H1 (cell line): ENCODE results near the gene PTPRD. TPM values are rescaled to one million over a fixed set of nuclear protein-coding genes. Genes with fewer than 3 reads are reported as not detected.

Experiments
- CTCF ChIA-PET: fragments of 300-600 bp; sonication (Branson Sonifier 250); formaldehyde crosslinking; loops from one replicate; lab custom pipeline; 2021; ENCODE audit not compliant: partially characterized antibody; lab: Charles Lee
- POLR2A ChIA-PET: fragments of 300-600 bp; sonication (Branson Sonifier 250); formaldehyde crosslinking; loops from one replicate; lab custom pipeline; 2021; ENCODE audit warnings: inconsistent platforms; ENCODE audit not compliant: partially characterized antibody; lab: Charles Lee
- DNase-seq, 2 experiments: peaks; one replicate each; pipeline versions ENCODE4 v3.0.0 to v3.0.0-alpha.2; 2010 to 2022; ENCODE audit warnings: low spot score in 2 of 2, low read depth in 1 of 2, mixed read lengths in 1 of 2
- FAIRE-seq: peaks from 2 replicates; lab custom pipeline; 2011; peaks lifted over from hg19 to GRCh38; lab: Jason Lieb, UNC
- H2AFZ ChIP-seq: 2 replicates; pipeline ENCODE4 v1.8.1; 2012; ENCODE audit warnings: low read length, inconsistent platforms
- H2AK5ac ChIP-seq: 2 replicates; pipeline ENCODE4 v1.6.1; 2013; ENCODE audit warnings: low read depth, low read length
- H2BK120ac ChIP-seq: replicated peaks from 2 replicates; pipeline ENCODE3; 2013; ENCODE audit warnings: low read depth, low read length, inconsistent platforms
- H2BK12ac ChIP-seq: 2 replicates; pipeline ENCODE4 v1.6.1; 2013; ENCODE audit warnings: low read depth, low read length
- H2BK15ac ChIP-seq: 2 replicates; pipeline ENCODE4 v1.6.1; 2013; ENCODE audit warnings: low read length
- H2BK20ac ChIP-seq: 2 replicates; pipeline ENCODE4 v1.6.1; 2013; ENCODE audit warnings: low read length
- H2BK5ac ChIP-seq: 2 replicates; pipeline ENCODE4 v1.6.1; 2013; ENCODE audit warnings: low read depth, low read length
- H3K14ac ChIP-seq: 2 replicates; pipeline ENCODE4 v1.6.1; 2013; ENCODE audit warnings: inconsistent platforms; ENCODE audit not compliant: insufficient read length
- H3K18ac ChIP-seq: 2 replicates; pipeline ENCODE4 v1.6.1; 2013; ENCODE audit warnings: low read length; ENCODE audit errors: extremely low read depth
- H3K23ac ChIP-seq: 2 replicates; pipeline ENCODE4 v1.6.1; 2013; ENCODE audit warnings: inconsistent platforms; ENCODE audit not compliant: insufficient read length
- H3K23me2 ChIP-seq: 2 replicates; pipeline ENCODE4 v1.6.1; 2013; ENCODE audit warnings: low read depth, low read length
- H3K27ac ChIP-seq: 2 replicates; pipeline ENCODE4 v1.6.1; 2011; ENCODE audit warnings: low read depth, low read length, inconsistent platforms
- H3K27me3 ChIP-seq, 4 experiments: replicated peaks in 1 of 4; 1 replicate in 1 of 4; 2 replicates in 3 of 4; pipeline versions ENCODE4 v1.6.1 to v1.8.1; 2011 to 2013; ENCODE audit warnings: low read length in 3 of 4, mild to moderate bottlenecking in 3 of 4, inconsistent platforms in 2 of 4, mixed read lengths in 2 of 4, moderate library complexity in 1 of 4; ENCODE audit not compliant: control insufficient read depth in 3 of 4, insufficient read depth in 3 of 4; ENCODE audit errors: extremely low read depth in 1 of 4
- H3K36me3 ChIP-seq, 4 experiments: 2 replicates each; pipeline versions ENCODE4 v1.6.1 to v1.8.1; 2011 to 2013; ENCODE audit warnings: mild to moderate bottlenecking in 4 of 4, low read length in 3 of 4, moderate library complexity in 2 of 4, control low read depth in 1 of 4, inconsistent platforms in 1 of 4; ENCODE audit not compliant: insufficient read depth in 4 of 4, control insufficient read depth in 2 of 4
- H3K4ac ChIP-seq: replicated peaks from 2 replicates; pipeline ENCODE3; 2013; ENCODE audit warnings: low read length, low read depth, mixed read lengths, inconsistent platforms; ENCODE audit not compliant: insufficient read length
- H3K4me1 ChIP-seq, 4 experiments: replicated peaks in 1 of 4; 1 replicate in 1 of 4; 2 replicates in 3 of 4; pipeline versions ENCODE4 v1.6.1 to v1.8.1; 2011 to 2013; ENCODE audit warnings: low read length in 3 of 4, inconsistent platforms in 2 of 4, mixed read lengths in 1 of 4; ENCODE audit not compliant: insufficient read depth in 4 of 4, control insufficient read depth in 3 of 4
- H3K4me2 ChIP-seq, 2 experiments: 2 replicates each; pipeline versions ENCODE4 v1.6.1 to v1.8.1; 2011 to 2013; ENCODE audit warnings: low read depth in 2 of 2, low read length in 2 of 2, control low read depth in 1 of 2, inconsistent platforms in 1 of 2, mild to moderate bottlenecking in 1 of 2; ENCODE audit not compliant: insufficient read depth in 1 of 2
- H3K4me3 ChIP-seq, 4 experiments: fragments of 200-600, 300-600 bp in 1 of 4; sonication (generic), shearing (Covaris generic), sonication (Bioruptor Twin) in 1 of 4; 2 replicates each; pipeline versions ENCODE4 v1.5.1 to v1.8.1; 2011 to 2016; ENCODE audit warnings: low read length in 4 of 4, low read depth in 3 of 4, control low read depth in 2 of 4, inconsistent platforms in 2 of 4, mild to moderate bottlenecking in 2 of 4, mixed read lengths in 1 of 4, moderate library complexity in 1 of 4; ENCODE audit not compliant: insufficient read depth in 2 of 4; ENCODE audit errors: extremely low read depth in 1 of 4
- H3K56ac ChIP-seq: replicated peaks from 2 replicates; pipeline ENCODE3; 2013; ENCODE audit warnings: low read depth, mild to moderate bottlenecking, mixed read lengths, low read length, inconsistent platforms; ENCODE audit not compliant: insufficient read length
- H3K79me1 ChIP-seq: 2 replicates; pipeline ENCODE4 v1.6.1; 2013; ENCODE audit warnings: low read depth, low read length, control low read depth
- H3K79me2 ChIP-seq, 2 experiments: 2 replicates each; pipeline versions ENCODE4 v1.6.1 to v1.8.1; 2012 to 2013; ENCODE audit warnings: low read length in 2 of 2, mild to moderate bottlenecking in 2 of 2, inconsistent platforms in 1 of 2; ENCODE audit not compliant: insufficient read depth in 2 of 2, control insufficient read depth in 1 of 2
- H3K9ac ChIP-seq, 4 experiments: replicated peaks in 1 of 4; 1 replicate in 1 of 4; 2 replicates in 3 of 4; pipeline versions ENCODE4 v1.6.1 to v1.8.1; 2011 to 2013; ENCODE audit warnings: low read depth in 3 of 4, low read length in 3 of 4, control low read depth in 2 of 4, mild to moderate bottlenecking in 2 of 4, moderate library complexity in 2 of 4, inconsistent platforms in 1 of 4; ENCODE audit errors: extremely low read depth in 1 of 4
- H3K9me3 ChIP-seq, 2 experiments: 2 replicates each; pipeline versions ENCODE4 v1.6.1 to v1.8.1; 2012 to 2013; ENCODE audit warnings: mild to moderate bottlenecking in 2 of 2, moderate library complexity in 2 of 2, control low read depth in 1 of 2, inconsistent platforms in 1 of 2, low read depth in 1 of 2, low read length in 1 of 2, mixed read lengths in 1 of 2; ENCODE audit not compliant: insufficient read depth in 2 of 2
- H4K20me1 ChIP-seq, 2 experiments: replicated peaks in 1 of 2; 2 replicates each; pipeline versions ENCODE3 to v1.8.1; 2011 to 2013; ENCODE audit warnings: inconsistent platforms in 2 of 2, low read length in 2 of 2, mild to moderate bottlenecking in 1 of 2; ENCODE audit not compliant: insufficient read depth in 2 of 2, control insufficient read depth in 1 of 2
- H4K5ac ChIP-seq: 2 replicates; pipeline ENCODE4 v1.6.1; 2013; ENCODE audit warnings: low read length, low read depth, mixed read lengths, inconsistent platforms; ENCODE audit not compliant: insufficient read length
- H4K8ac ChIP-seq: 2 replicates; pipeline ENCODE4 v1.8.0; 2013; ENCODE audit warnings: mild to moderate bottlenecking, moderate library complexity, low read length, inconsistent platforms; ENCODE audit not compliant: insufficient read depth; ENCODE audit errors: extremely low read depth
- H4K91ac ChIP-seq: replicated peaks from 2 replicates; pipeline ENCODE3; 2013; ENCODE audit warnings: low read length, mixed read lengths, inconsistent platforms; ENCODE audit not compliant: insufficient read length
- CTBP2 ChIP-seq: IDR thresholded peaks from 2 replicates; pipeline ENCODE4 v1.7.0; 2011; ENCODE audit warnings: borderline replicate concordance, mild to moderate bottlenecking, moderate library complexity, mixed read lengths, low read length; ENCODE audit not compliant: insufficient read depth, insufficient read length
- E2F6 ChIP-seq: IDR thresholded peaks from 2 replicates; pipeline ENCODE4 v1.6.1; 2012; ENCODE audit warnings: inconsistent platforms
- RBBP5 ChIP-seq: IDR thresholded peaks from 2 replicates; pipeline ENCODE4 v1.7.1; 2012; ENCODE audit warnings: low read depth, mild to moderate bottlenecking, inconsistent platforms, low read length, moderate library complexity, borderline replicate concordance
- SAP30 ChIP-seq: fragments of 300-600 bp; sonication (generic); IDR thresholded peaks from 2 replicates; pipeline ENCODE4 v1.7.1; 2012; ENCODE audit warnings: low read length, moderate library complexity, mild to moderate bottlenecking, inconsistent platforms; ENCODE audit not compliant: insufficient read depth, insufficient replicate concordance
- SP1 ChIP-seq: IDR thresholded peaks from 2 replicates; pipeline ENCODE4 v1.6.1; 2011; ENCODE audit warnings: low read depth, low read length
- polyA plus RNA-seq, 7 experiments: library from polyadenylated mRNA; depleted of rRNA in 3 of 7; stranded (reverse) in 5 of 7; unstranded in 2 of 7; fragments of >200 nt in 5 of 7; fragments of 200-250 nt in 2 of 7; gene quantifications; 1 replicate in 5 of 7; 2 replicates in 1 of 7; 4 replicates in 1 of 7; pipeline versions ENCODE4 v1.2.1 to v1.2.3, GENCODE V29; 2011 to 2013; ENCODE audit warnings: missing spikeins in 2 of 7, mixed read lengths in 2 of 7
- total RNA-seq: library from RNA; stranded (reverse); fragmentation: NEBNext Ultra II Directional; extraction: Animal tissue kit (Norgen Biotek cat#: 25700); gene quantifications from 2 replicates; pipeline ENCODE4 v1.2.1, GENCODE V29; 2021

Gene PTPRD
- total and polyA plus RNA-seq, 2 of the 8 experiments (the other 6 are each of a cell fraction or from before 2014, with no cell fraction given): 17.2 to 77.0 TPM

DNA sequence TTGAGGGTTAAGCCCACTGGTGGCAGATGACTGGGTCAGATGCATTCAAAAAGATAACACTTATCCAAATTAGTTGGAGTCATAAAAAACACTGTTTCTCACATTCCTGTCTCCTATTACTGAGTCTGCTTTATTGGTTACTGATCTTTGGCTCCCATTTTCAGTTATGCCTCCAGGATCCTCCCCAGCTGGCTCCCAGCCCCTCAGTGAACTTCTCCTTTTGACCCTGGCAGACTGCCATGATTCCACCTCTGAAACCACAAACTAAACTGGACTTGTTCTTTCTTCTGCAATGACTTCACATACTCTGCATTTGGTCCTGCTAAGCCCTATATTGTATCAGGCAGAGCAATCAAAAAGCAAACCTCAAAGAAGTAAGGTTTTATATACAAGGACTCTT, 1952.4 kb downstream of the PTPRD start:
- Histone ChIP-seq H3K18ac (no peak overlapping the region), H3K79me2 (no peaks in the 10 kb centered on the region), H2BK120ac (no peak overlapping the region), H4K20me1 (no peaks in the 10 kb centered on the region), H3K27ac (no peak overlapping the region), H3K4me2 (no peak overlapping the region), H3K79me1 (no peaks in the 10 kb centered on the region), H3K27me3 (no peaks in the 10 kb centered on the region), H3K56ac (no peak overlapping the region), H3K4ac (no peak overlapping the region), H2BK5ac (no peak overlapping the region), H3K9me3 (no peaks in the 10 kb centered on the region), H3K4me3 (no peak overlapping the region), H2AK5ac (no peak overlapping the region), H3K4me1 (no peaks in the 10 kb centered on the region), H2AFZ (no peak overlapping the region), H4K8ac (no peak overlapping the region), H3K9ac (no peak overlapping the region), H2BK12ac (no peak overlapping the region), H2BK20ac (no peak overlapping the region), H4K5ac (no peak overlapping the region), H2BK15ac (no peak overlapping the region), H3K36me3 (no peaks in the 10 kb centered on the region), H3K14ac (no peak overlapping the region), H3K23ac (no peak overlapping the region), H3K23me2 (no peaks in the 10 kb centered on the region), H4K91ac (no peak overlapping the region)
- POLR2A ChIA-PET: no interaction called here
- CTCF ChIA-PET: interaction anchor here (1.6 kb wide), 1 partner anchor 174 kb away, joined by 3 read pairs; no protein-coding TSS in a partner anchor
- no peak for TF ChIP-seq SAP30
- no peak for TF ChIP-seq E2F6
- no peak for TF ChIP-seq CTBP2
- TF ChIP-seq SP1: no peak
- no peak for TF ChIP-seq RBBP5
- DNase-seq (no peak), FAIRE-seq (no peak)
